ENCODE measurements around the gene BSCL2.
"Not testable (repeated sequence)": the region's sequence is repeated elsewhere in the genome, so short reads cannot be mapped to it uniquely, and the experiment has no call there.

The BSCL2 gene

DNA sequence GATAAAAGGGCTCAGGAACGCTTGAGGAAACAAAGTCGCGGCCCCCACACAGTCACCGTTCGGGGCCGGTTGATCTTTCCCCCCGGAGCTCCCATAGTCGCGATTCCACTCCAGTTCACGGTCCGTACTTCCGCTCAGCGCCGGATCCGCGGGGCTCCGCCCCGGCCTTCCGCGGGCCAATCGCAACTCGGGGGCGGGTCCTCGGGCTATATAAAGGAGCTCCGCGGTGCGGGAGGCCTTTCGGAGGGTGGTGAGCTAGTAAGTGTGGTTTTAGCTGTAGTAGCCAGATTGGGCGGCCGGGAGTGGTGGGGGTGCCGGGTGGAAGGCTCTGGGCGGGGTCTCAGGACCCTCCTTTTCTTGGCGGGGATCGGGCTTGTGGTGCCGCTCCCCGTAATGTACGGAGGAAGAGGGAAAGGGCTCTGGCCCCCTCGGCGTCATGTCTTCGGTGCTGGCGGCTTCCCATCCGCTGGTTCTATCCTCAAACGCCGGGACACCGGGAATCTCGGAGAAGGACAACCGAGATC, 42.1 kb downstream of the BSCL2 start, which contains the start of the genes C11orf98 and CSKMT:
Gene C11orf98 (minus strand): TSS at position 136 of the 524 bp plus-strand sequence. CDS start 41 bp downstream, at position 95.
Gene CSKMT (plus strand): TSS at position 238 of the 524 bp plus-strand sequence. CDS start 568 bp downstream, outside the sequence.
- Histone ChIP-seq H3K27me3 (ENCODE audit: control insufficient read depth in 2 of 2, insufficient read depth in 2 of 2, low read length in 2 of 2) (no peaks in the 10 kb centered on the region), H3K27ac (ENCODE audit: low read depth in 2 of 2, low read length in 2 of 2) (peak within 1 kb of the TSS; percentile 91 to 92), H3K9me3 (ENCODE audit: control insufficient read depth in 2 of 2, low read length in 2 of 2) (no peaks in the 10 kb centered on the region), H3K36me3 (ENCODE audit: control insufficient read depth in 2 of 2, insufficient read depth in 2 of 2, low read length in 2 of 2) (peaks cover 12 to 14% of the 10 kb centered on the region in 2 donors), H3K9ac (ENCODE audit: low read depth in 1 of 2, low read length in 2 of 2) (peak within 1 kb of the TSS; percentile 94 to 96), H3K4me3 (ENCODE audit: low read length in 2 of 2) (peak within 1 kb of the TSS; percentile 91 to 96), H3K4me1 (ENCODE audit: control insufficient read depth in 2 of 2, insufficient read depth in 2 of 2, low read length in 2 of 2) (peaks cover 21 to 22% of the 10 kb centered on the region in 2 donors)

DNA sequence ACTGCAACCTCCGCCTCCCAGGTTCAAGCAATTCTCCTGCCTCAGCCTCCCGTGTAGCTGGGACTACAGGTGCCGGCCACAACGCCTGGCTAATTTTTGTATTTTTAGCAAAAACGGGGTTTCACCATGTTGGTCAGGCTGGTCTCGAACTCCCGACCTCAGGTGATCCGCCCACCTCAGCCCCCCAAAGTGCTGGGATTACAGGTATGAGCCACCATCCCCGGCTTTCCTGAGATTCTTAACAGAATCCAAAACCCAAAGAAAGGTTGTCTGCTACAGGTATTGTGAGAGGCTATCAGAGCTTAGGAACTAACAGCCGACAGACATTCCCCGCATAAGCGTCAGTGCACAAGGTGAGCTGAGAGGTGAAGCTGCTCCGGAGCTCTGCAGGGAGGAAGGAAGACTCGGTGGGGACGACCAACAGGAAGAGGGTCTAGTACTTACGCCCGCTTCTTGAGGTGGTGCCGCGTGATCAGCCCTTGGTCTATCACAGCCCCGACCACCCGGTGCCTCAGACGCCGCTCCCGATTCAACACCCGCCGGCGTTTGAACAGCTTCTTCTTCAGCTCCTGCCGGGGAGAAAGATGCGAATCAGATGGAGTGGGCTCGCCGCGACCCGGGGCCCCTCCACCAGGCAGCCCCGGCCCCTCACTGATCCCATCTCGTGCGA, 42.7 kb downstream of the BSCL2 start:
- H3K4me1 ChIP-seq (ENCODE audit: control insufficient read depth in 2 of 2, insufficient read depth in 2 of 2, low read length in 2 of 2), result peaks cover 16 to 17% of the 10 kb centered on the region in 2 donors

DNA sequence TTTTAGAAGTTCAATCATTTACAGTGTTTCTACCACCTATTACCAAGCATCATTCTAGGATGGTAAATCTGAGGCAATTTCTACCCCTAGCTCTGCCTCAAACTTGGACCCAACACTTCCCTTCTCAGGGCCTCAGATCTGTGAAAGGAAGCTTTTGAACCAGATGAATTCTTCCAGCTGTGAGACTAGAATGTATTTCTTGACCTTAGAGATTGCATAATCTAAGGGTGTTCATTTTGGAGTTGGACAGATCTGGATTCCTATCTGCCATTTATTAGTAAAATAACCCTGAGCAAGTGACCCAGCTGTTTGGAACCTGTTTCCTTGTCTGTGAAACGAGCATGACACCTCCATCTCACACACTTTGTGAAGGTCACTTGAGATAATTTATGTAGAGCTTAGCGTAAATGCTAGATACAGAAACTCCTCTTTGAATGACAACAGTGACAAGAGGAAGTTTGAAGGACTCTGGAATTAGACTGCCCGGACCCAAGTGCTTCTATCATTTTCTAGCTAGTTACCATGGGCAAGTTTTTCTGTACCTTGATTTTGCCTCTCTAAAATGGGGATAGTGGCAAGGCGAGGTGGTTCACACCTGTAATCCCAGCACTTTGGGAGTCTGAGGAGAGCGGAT, 50.3 kb downstream of the BSCL2 start:
- Histone ChIP-seq H3K4me1 (ENCODE audit: control insufficient read depth in 2 of 2, insufficient read depth in 2 of 2, low read length in 2 of 2) (peaks cover 8% of the 10 kb centered on the region in 2 donors), H3K9ac (ENCODE audit: low read depth in 1 of 2, low read length in 2 of 2) (no peak overlapping the region), H3K9me3 (ENCODE audit: control insufficient read depth in 2 of 2, low read length in 2 of 2) (no peaks in the 10 kb centered on the region), H3K27ac (ENCODE audit: low read depth in 2 of 2, low read length in 2 of 2) (no peak overlapping the region), H3K4me3 (ENCODE audit: low read length in 2 of 2) (no peak overlapping the region), H3K36me3 (ENCODE audit: control insufficient read depth in 2 of 2, insufficient read depth in 2 of 2, low read length in 2 of 2) (no peaks in the 10 kb centered on the region), H3K27me3 (ENCODE audit: control insufficient read depth in 2 of 2, insufficient read depth in 2 of 2, low read length in 2 of 2) (no peaks in the 10 kb centered on the region)

More for the DNA sequence above, 42.7 kb downstream of the BSCL2 start:
- Histone ChIP-seq H3K27me3 (ENCODE audit: control insufficient read depth in 2 of 2, insufficient read depth in 2 of 2, low read length in 2 of 2) (no peaks in the 10 kb centered on the region), H3K27ac (ENCODE audit: low read depth in 2 of 2, low read length in 2 of 2) (peak overlapping the region; percentile 88 to 92), H3K4me3 (ENCODE audit: low read length in 2 of 2) (peak overlapping the region; percentile 91 to 96), H3K9ac (ENCODE audit: low read depth in 1 of 2, low read length in 2 of 2) (peak overlapping the region; percentile 90 to 96), H3K36me3 (ENCODE audit: control insufficient read depth in 2 of 2, insufficient read depth in 2 of 2, low read length in 2 of 2) (peaks cover 12 to 14% of the 10 kb centered on the region in 2 donors), H3K9me3 (ENCODE audit: control insufficient read depth in 2 of 2, low read length in 2 of 2) (no peaks in the 10 kb centered on the region)

DNA sequence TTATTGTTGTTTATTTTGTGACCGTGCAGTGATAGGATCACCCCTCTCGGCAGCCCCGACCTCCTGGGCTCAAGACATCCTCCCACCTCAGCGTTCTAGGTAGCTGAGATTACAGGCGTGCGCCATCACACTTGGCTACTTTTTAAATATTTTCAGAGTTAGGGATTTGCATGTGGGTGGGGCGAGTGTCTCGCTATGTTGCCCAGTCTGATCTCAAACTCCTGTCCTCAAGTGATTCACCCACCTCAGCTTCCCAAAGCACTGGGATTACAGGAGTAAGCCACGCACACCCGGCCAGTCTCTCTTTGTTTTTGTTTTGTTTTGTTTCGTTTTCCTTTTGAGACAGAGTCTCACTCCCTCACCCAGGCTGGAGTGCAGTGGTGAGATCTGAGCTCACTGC, 52.9 kb downstream of the BSCL2 start:
- no peak overlapping the region for H3K27ac ChIP-seq (ENCODE audit: low read depth in 2 of 2, low read length in 2 of 2)
- no peak overlapping the region for H3K9ac ChIP-seq (ENCODE audit: low read depth in 1 of 2, low read length in 2 of 2)
- no peaks in the 10 kb centered on the region for H3K27me3 ChIP-seq (ENCODE audit: control insufficient read depth in 2 of 2, insufficient read depth in 2 of 2, low read length in 2 of 2)
- H3K4me3 ChIP-seq (ENCODE audit: low read length in 2 of 2), result no peak overlapping the region
- H3K4me1 ChIP-seq (ENCODE audit: control insufficient read depth in 2 of 2, insufficient read depth in 2 of 2, low read length in 2 of 2), result peaks cover 12% of the 10 kb centered on the region in 2 donors
- H3K36me3 ChIP-seq (ENCODE audit: control insufficient read depth in 2 of 2, insufficient read depth in 2 of 2, low read length in 2 of 2), result peaks cover 5 to 6% of the 10 kb centered on the region in 2 donors
- H3K9me3 ChIP-seq (ENCODE audit: control insufficient read depth in 2 of 2, low read length in 2 of 2), result no peaks in the 10 kb centered on the region

DNA sequence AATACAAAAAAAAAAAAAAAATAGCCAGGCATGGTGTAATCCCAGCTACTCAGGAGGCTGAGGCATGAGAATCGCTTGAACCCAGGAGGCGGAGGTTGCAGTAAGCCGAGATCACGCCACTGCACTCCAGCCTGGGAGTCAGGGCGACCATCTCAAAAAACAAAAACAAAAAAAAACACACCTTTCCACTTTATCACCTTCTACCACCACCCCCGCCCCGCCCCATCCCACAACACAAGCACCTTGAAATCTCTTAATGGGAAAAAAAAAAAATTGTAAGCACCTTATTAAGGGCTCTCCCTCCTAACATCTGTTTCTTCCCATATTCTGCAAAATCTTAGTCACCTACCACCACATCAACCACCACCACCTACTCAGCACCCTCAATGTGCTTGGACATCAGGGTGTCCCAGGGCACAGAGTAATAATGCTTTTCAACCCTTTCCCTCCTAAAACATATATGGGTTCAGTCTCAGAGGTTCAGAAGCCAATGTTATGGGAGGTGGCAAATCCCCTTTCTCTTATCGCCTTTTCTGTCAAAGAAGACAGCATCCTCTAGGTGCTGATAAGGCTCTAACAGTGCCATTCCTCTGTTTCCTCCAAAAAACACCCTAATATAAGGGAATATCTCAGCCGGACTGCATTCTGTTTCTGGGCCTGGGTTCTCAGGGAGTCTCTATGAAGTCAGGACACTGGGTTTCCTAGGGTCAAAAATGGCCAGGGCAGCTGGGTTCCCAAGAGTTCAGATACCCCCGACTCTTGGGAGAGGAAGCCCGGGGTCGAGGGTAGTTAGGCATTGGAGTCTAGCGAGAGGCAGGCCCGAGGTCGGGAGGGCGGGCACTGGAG, 54.8 kb downstream of the BSCL2 start:
- Histone ChIP-seq H3K9ac (ENCODE audit: low read depth in 1 of 2, low read length in 2 of 2) (peak overlapping the region; percentile 83 to 92), H3K9me3 (ENCODE audit: control insufficient read depth in 2 of 2, low read length in 2 of 2) (no peaks in the 10 kb centered on the region), H3K4me1 (ENCODE audit: control insufficient read depth in 2 of 2, insufficient read depth in 2 of 2, low read length in 2 of 2) (peaks cover 12% of the 10 kb centered on the region in 2 donors), H3K4me3 (ENCODE audit: low read length in 2 of 2) (peak overlapping the region; percentile 91 to 92), H3K36me3 (ENCODE audit: control insufficient read depth in 2 of 2, insufficient read depth in 2 of 2, low read length in 2 of 2) (peaks cover 8 to 22% of the 10 kb centered on the region in 2 donors), H3K27me3 (ENCODE audit: control insufficient read depth in 2 of 2, insufficient read depth in 2 of 2, low read length in 2 of 2) (no peaks in the 10 kb centered on the region), H3K27ac (ENCODE audit: low read depth in 2 of 2, low read length in 2 of 2) (peak overlapping the region; percentile 82 to 90)

DNA sequence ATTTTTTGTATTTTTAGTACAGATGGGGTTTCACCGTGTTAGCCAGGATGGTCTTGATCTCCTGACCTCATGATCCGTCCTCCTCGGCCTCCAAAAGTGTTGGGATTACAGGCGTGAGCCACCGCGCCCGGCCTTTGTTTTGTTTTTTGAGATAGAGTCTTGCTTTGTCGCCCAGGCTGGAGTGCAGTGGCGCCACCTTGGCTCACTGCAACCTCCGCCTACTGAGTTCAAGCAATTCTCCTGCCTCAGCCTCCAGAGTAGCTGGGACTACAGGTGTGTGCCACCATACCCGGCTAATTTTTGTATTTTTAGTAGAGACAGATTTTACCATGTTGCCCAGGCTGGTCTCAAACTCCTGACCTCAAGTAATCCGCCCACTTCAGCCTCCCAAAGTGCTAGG, 56.9 kb downstream of the BSCL2 start:
- H3K27ac ChIP-seq (ENCODE audit: low read depth in 2 of 2, low read length in 2 of 2); H3K27me3 ChIP-seq (ENCODE audit: control insufficient read depth in 2 of 2, insufficient read depth in 2 of 2, low read length in 2 of 2); H3K9me3 ChIP-seq (ENCODE audit: control insufficient read depth in 2 of 2, low read length in 2 of 2); H3K9ac ChIP-seq (ENCODE audit: low read depth in 1 of 2, low read length in 2 of 2); H3K4me3 ChIP-seq (ENCODE audit: low read length in 2 of 2): not testable (repeated sequence)
- H3K4me1 ChIP-seq (ENCODE audit: control insufficient read depth in 2 of 2, insufficient read depth in 2 of 2, low read length in 2 of 2), result peaks cover 20 to 22% of the 10 kb centered on the region in 2 donors
- peaks cover 8 to 22% of the 10 kb centered on the region in 2 donors for H3K36me3 ChIP-seq (ENCODE audit: control insufficient read depth in 2 of 2, insufficient read depth in 2 of 2, low read length in 2 of 2)

DNA sequence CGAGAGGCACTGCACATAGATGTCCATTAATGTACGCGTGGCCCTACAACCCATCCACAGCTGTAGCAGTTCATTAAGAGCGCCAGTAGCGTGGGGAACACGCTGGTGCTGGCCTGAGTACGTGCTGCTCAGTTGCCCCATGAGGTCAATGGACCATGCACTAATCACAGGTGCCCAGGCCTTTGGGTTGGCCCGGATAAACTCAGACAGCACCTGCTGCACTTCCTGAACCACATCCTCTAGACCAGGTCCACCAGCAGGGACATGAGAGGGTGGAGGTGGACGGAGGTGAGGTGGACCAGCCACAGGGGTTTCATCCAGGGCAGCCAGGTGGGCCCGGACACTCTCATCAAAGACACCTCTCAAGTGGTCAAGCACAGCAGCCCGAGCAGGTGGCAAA, 57.7 kb downstream of the BSCL2 start:
- no peak overlapping the region for H3K9ac ChIP-seq (ENCODE audit: low read depth in 1 of 2, low read length in 2 of 2)
- H3K4me1 ChIP-seq (ENCODE audit: control insufficient read depth in 2 of 2, insufficient read depth in 2 of 2, low read length in 2 of 2), result peaks cover 23 to 27% of the 10 kb centered on the region in 2 donors
- no peak overlapping the region for H3K4me3 ChIP-seq (ENCODE audit: low read length in 2 of 2)
- no peak overlapping the region for H3K27ac ChIP-seq (ENCODE audit: low read depth in 2 of 2, low read length in 2 of 2)
- H3K36me3 ChIP-seq (ENCODE audit: control insufficient read depth in 2 of 2, insufficient read depth in 2 of 2, low read length in 2 of 2), result peaks cover 8 to 23% of the 10 kb centered on the region in 2 donors
- H3K27me3 ChIP-seq (ENCODE audit: control insufficient read depth in 2 of 2, insufficient read depth in 2 of 2, low read length in 2 of 2), result no peaks in the 10 kb centered on the region
- no peaks in the 10 kb centered on the region for H3K9me3 ChIP-seq (ENCODE audit: control insufficient read depth in 2 of 2, low read length in 2 of 2)

DNA sequence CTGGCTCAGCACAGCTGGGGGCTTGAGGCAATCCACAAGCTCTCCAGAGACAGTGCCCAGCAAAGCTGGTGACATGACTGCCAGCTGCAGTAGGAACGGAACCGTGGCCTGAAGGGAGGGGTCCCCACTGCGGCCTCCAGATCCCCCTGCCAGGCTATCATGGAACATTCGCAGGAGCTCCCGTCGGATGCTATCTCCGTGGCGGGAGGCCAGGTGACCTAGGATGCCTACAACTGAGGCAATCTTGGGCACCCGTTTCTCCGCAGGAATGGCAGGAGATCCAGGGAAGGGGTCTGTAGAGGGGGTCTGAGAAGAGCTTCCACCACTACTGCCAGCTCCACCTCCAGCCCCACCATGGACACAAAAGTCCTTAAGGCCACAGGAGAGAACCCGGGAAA, 58.3 kb downstream of the BSCL2 start:
- Histone ChIP-seq H3K9ac (ENCODE audit: low read depth in 1 of 2, low read length in 2 of 2) (no peak overlapping the region), H3K9me3 (ENCODE audit: control insufficient read depth in 2 of 2, low read length in 2 of 2) (no peaks in the 10 kb centered on the region), H3K27me3 (ENCODE audit: control insufficient read depth in 2 of 2, insufficient read depth in 2 of 2, low read length in 2 of 2) (no peaks in the 10 kb centered on the region), H3K4me1 (ENCODE audit: control insufficient read depth in 2 of 2, insufficient read depth in 2 of 2, low read length in 2 of 2) (peaks cover 23 to 27% of the 10 kb centered on the region in 2 donors), H3K27ac (ENCODE audit: low read depth in 2 of 2, low read length in 2 of 2) (no peak overlapping the region), H3K4me3 (ENCODE audit: low read length in 2 of 2) (no peak overlapping the region), H3K36me3 (ENCODE audit: control insufficient read depth in 2 of 2, insufficient read depth in 2 of 2, low read length in 2 of 2) (peaks cover 8 to 25% of the 10 kb centered on the region in 2 donors)

DNA sequence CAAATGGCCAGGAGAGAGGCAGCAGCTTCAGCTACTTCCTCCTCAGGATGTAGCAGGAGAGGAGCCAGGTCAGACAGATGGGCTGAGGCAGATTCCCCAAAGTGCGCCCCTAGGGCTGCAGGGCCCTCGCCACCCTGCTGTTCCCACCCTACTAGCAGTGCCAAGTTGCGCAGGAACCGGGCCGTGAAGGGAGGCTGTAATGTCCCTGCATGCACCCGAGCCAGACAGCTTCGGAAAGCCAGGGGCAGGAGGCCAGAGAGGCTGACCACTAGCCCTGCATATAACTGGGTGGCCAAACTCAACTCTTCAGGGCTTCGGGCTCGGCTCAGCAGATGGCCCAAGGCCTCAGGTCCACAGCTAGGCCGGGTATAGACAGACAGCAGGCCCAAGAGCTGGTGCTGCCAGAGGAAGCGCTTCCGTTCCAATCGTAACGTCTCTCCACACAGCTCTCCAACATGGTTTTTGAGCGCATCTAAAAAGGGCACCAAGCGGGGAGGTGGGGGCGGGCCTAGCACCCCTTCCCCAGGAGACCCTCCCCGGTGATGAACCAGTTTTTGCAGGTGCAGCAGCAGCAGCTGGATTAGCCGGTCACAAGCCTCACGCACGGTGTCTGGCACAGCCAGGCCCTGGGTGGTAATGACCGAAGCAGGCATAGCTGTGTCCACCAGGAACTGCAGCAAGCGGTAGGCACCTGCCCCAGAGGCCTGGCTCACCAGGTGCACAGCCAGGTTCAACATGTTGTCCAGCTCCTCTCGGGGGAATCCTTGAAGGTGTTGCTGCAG, 58.8 kb downstream of the BSCL2 start:
- H3K27ac ChIP-seq (ENCODE audit: low read depth in 2 of 2, low read length in 2 of 2), result no peak overlapping the region
- H3K9me3 ChIP-seq (ENCODE audit: control insufficient read depth in 2 of 2, low read length in 2 of 2), result no peaks in the 10 kb centered on the region
- peaks cover 23 to 27% of the 10 kb centered on the region in 2 donors for H3K4me1 ChIP-seq (ENCODE audit: control insufficient read depth in 2 of 2, insufficient read depth in 2 of 2, low read length in 2 of 2)

More for the DNA sequence above, 58.8 kb downstream of the BSCL2 start:
- Histone ChIP-seq H3K36me3 (ENCODE audit: control insufficient read depth in 2 of 2, insufficient read depth in 2 of 2, low read length in 2 of 2) (peaks cover 8 to 25% of the 10 kb centered on the region in 2 donors), H3K9ac (ENCODE audit: low read depth in 1 of 2, low read length in 2 of 2) (no peak overlapping the region), H3K27me3 (ENCODE audit: control insufficient read depth in 2 of 2, insufficient read depth in 2 of 2, low read length in 2 of 2) (no peaks in the 10 kb centered on the region), H3K4me3 (ENCODE audit: low read length in 2 of 2) (no peak overlapping the region)

Data from mucosa of rectum (tissue), 2 donors.